Measurements from ENCODE around the gene MCTP1. TPM values are rescaled to one million over a fixed set of nuclear protein-coding genes. Genes with fewer than 3 reads are reported as not detected.

The MCTP1 gene
- total RNA-seq, 1 experiment from 2014 or later: 0.41 TPM

GRCh38 chr5:94993491-94993890 is 291.4 kb downstream of the MCTP1 start:
- no peak for DNase-seq
- H3K79me2 ChIP-seq (ENCODE audit: low read length): no peaks in the 10 kb centered on the region
- H3K4me2 ChIP-seq (ENCODE audit: low read depth, low read length, poor library complexity, severe bottlenecking): no peak overlapping the region
- no peaks in the 10 kb centered on the region for H3K9me2 ChIP-seq (replicated peaks; ENCODE audit: insufficient read depth, low read length)
- no peak overlapping the region for H2AFZ ChIP-seq (ENCODE audit: low read length)
- H3K36me3 ChIP-seq (ENCODE audit: insufficient read depth, low read length): no peaks in the 10 kb centered on the region
- H3K9ac ChIP-seq (ENCODE audit: low read length): no peak overlapping the region
- H3K27me3 ChIP-seq (ENCODE audit: low read length): no peaks in the 10 kb centered on the region
- no peak overlapping the region for H3K4me3 ChIP-seq (ENCODE audit: low read length)
- no peak overlapping the region for H3K27ac ChIP-seq (ENCODE audit: low read length)
- H3K4me1 ChIP-seq (ENCODE audit: low read length): no peaks in the 10 kb centered on the region
- H3K9me3 ChIP-seq (ENCODE audit: low read length): no peaks in the 10 kb centered on the region
- no peaks in the 10 kb centered on the region for H4K20me1 ChIP-seq (ENCODE audit: insufficient read depth, low read depth, low read length)

- Histone ChIP-seq H4K20me1 (ENCODE audit: insufficient read depth, low read depth, low read length) (no peaks in the 10 kb centered on the region), H3K9me3 (ENCODE audit: low read length) (no peaks in the 10 kb centered on the region), H3K27ac (ENCODE audit: low read length) (no peak overlapping the region)
Observed at GRCh38 chr5:94992325-94992724, 292.6 kb downstream of the MCTP1 start.

GRCh38 chr5:94983861-94984535 is 300.9 kb downstream of the MCTP1 start:
- Histone ChIP-seq H3K4me1 (ENCODE audit: low read length) (no peaks in the 10 kb centered on the region), H3K4me2 (ENCODE audit: low read depth, low read length, poor library complexity, severe bottlenecking) (no peak overlapping the region), H3K79me2 (ENCODE audit: low read length) (no peaks in the 10 kb centered on the region), H3K9ac (ENCODE audit: low read length) (no peak overlapping the region), H3K27ac (ENCODE audit: low read length) (no peak overlapping the region), H3K4me3 (ENCODE audit: low read length) (no peak overlapping the region), H3K36me3 (ENCODE audit: insufficient read depth, low read length) (no peaks in the 10 kb centered on the region), H3K27me3 (ENCODE audit: low read length) (no peaks in the 10 kb centered on the region), H4K20me1 (ENCODE audit: insufficient read depth, low read depth, low read length) (no peaks in the 10 kb centered on the region), H3K9me2 (replicated peaks; ENCODE audit: insufficient read depth, low read length) (no peaks in the 10 kb centered on the region), H3K9me3 (ENCODE audit: low read length) (no peaks in the 10 kb centered on the region), H2AFZ (ENCODE audit: low read length) (no peak overlapping the region)
- no peak for DNase-seq

More at GRCh38 chr5:94992325-94992724, 292.6 kb downstream of the MCTP1 start:
- Histone ChIP-seq H3K4me2 (ENCODE audit: low read depth, low read length, poor library complexity, severe bottlenecking) (no peak overlapping the region), H3K4me3 (ENCODE audit: low read length) (no peak overlapping the region), H2AFZ (ENCODE audit: low read length) (no peak overlapping the region), H3K36me3 (ENCODE audit: insufficient read depth, low read length) (no peaks in the 10 kb centered on the region), H3K9me2 (replicated peaks; ENCODE audit: insufficient read depth, low read length) (no peaks in the 10 kb centered on the region), H3K79me2 (ENCODE audit: low read length) (no peaks in the 10 kb centered on the region), H3K4me1 (ENCODE audit: low read length) (no peaks in the 10 kb centered on the region), H3K27me3 (ENCODE audit: low read length) (no peaks in the 10 kb centered on the region), H3K9ac (ENCODE audit: low read length) (no peak overlapping the region)
- no peak for DNase-seq

DNA sequence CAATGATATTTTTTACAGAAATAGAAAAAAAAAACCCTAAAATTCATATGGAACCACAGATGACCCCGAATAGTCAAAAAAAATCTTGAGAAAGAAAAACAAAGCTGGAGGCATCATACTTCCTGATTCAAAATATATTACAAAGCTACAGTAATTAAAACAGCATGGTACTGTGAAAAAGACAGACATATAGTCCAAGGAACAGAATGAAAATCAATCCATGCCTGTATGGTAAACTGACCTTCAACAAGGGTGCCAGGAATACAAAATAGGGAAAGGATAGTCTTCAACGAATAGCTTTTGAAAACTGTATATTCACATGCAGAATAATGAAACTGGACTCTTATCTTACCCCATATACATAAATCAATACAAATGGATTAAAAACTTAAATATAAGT is 307.5 kb downstream of the MCTP1 start:
- DNase-seq: no peak
- Histone ChIP-seq H3K4me2 (ENCODE audit: low read depth, low read length, poor library complexity, severe bottlenecking) (no peak overlapping the region), H3K9me2 (replicated peaks; ENCODE audit: insufficient read depth, low read length) (no peaks in the 10 kb centered on the region), H3K4me3 (ENCODE audit: low read length) (no peak overlapping the region), H3K4me1 (ENCODE audit: low read length) (no peaks in the 10 kb centered on the region), H3K9me3 (ENCODE audit: low read length) (no peaks in the 10 kb centered on the region), H4K20me1 (ENCODE audit: insufficient read depth, low read depth, low read length) (no peaks in the 10 kb centered on the region), H3K27ac (ENCODE audit: low read length) (no peak overlapping the region), H3K79me2 (ENCODE audit: low read length) (no peaks in the 10 kb centered on the region), H3K36me3 (ENCODE audit: insufficient read depth, low read length) (no peaks in the 10 kb centered on the region), H2AFZ (ENCODE audit: low read length) (no peak overlapping the region), H3K9ac (ENCODE audit: low read length) (no peak overlapping the region), H3K27me3 (ENCODE audit: low read length) (no peaks in the 10 kb centered on the region)

GRCh38 chr5:94976853-94977252 is 308.0 kb downstream of the MCTP1 start:
- Histone ChIP-seq H3K79me2 (ENCODE audit: low read length) (no peaks in the 10 kb centered on the region), H3K9me2 (replicated peaks; ENCODE audit: insufficient read depth, low read length) (no peaks in the 10 kb centered on the region), H3K27ac (ENCODE audit: low read length) (no peak overlapping the region), H3K9me3 (ENCODE audit: low read length) (no peaks in the 10 kb centered on the region), H2AFZ (ENCODE audit: low read length) (no peak overlapping the region), H3K4me2 (ENCODE audit: low read depth, low read length, poor library complexity, severe bottlenecking) (no peak overlapping the region), H3K27me3 (ENCODE audit: low read length) (no peaks in the 10 kb centered on the region), H3K4me3 (ENCODE audit: low read length) (no peak overlapping the region), H3K4me1 (ENCODE audit: low read length) (no peaks in the 10 kb centered on the region), H3K9ac (ENCODE audit: low read length) (no peak overlapping the region), H4K20me1 (ENCODE audit: insufficient read depth, low read depth, low read length) (no peaks in the 10 kb centered on the region), H3K36me3 (ENCODE audit: insufficient read depth, low read length) (no peaks in the 10 kb centered on the region)
- DNase-seq: no peak

- Histone ChIP-seq H3K9me3 (ENCODE audit: low read length) (no peaks in the 10 kb centered on the region), H3K4me2 (ENCODE audit: low read depth, low read length, poor library complexity, severe bottlenecking) (no peak overlapping the region), H4K20me1 (ENCODE audit: insufficient read depth, low read depth, low read length) (no peaks in the 10 kb centered on the region), H3K4me1 (ENCODE audit: low read length) (no peaks in the 10 kb centered on the region), H3K27me3 (ENCODE audit: low read length) (no peaks in the 10 kb centered on the region), H3K36me3 (ENCODE audit: insufficient read depth, low read length) (no peaks in the 10 kb centered on the region), H3K79me2 (ENCODE audit: low read length) (no peaks in the 10 kb centered on the region), H3K9ac (ENCODE audit: low read length) (no peak overlapping the region), H3K9me2 (replicated peaks; ENCODE audit: insufficient read depth, low read length) (no peaks in the 10 kb centered on the region), H3K4me3 (ENCODE audit: low read length) (no peak overlapping the region), H3K27ac (ENCODE audit: low read length) (no peak overlapping the region), H2AFZ (ENCODE audit: low read length) (no peak overlapping the region)
- DNase-seq: no peak
Observed at GRCh38 chr5:94972268-94972667, 312.6 kb downstream of the MCTP1 start.

DNA sequence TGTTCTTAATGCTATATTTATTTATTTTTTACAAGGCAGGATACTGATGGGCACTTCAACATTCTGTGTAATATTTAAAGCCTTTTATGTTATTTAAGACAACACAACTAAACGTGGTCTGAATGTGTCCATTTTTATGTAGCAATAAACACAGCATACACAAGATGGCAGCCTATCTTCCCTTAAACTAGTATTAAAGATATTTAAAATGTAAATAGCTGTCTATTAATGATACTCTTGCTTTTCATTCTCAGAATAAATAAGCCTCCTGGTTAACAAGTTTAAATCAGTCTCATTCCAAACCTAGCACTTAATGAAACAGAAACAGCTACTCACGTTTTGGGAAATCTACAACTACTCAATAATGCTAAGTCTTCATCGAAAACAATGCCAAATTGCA is 315.7 kb downstream of the MCTP1 start:
- H3K4me1 ChIP-seq (ENCODE audit: low read length): no peaks in the 10 kb centered on the region
- H3K27ac ChIP-seq (ENCODE audit: low read length): no peak overlapping the region
- no peak overlapping the region for H3K4me2 ChIP-seq (ENCODE audit: low read depth, low read length, poor library complexity, severe bottlenecking)
- no peak overlapping the region for H3K9ac ChIP-seq (ENCODE audit: low read length)
- no peaks in the 10 kb centered on the region for H4K20me1 ChIP-seq (ENCODE audit: insufficient read depth, low read depth, low read length)
- no peaks in the 10 kb centered on the region for H3K36me3 ChIP-seq (ENCODE audit: insufficient read depth, low read length)
- no peak overlapping the region for H3K4me3 ChIP-seq (ENCODE audit: low read length)
- no peak overlapping the region for H2AFZ ChIP-seq (ENCODE audit: low read length)
- DNase-seq: peak; percentile 52
- no peaks in the 10 kb centered on the region for H3K27me3 ChIP-seq (ENCODE audit: low read length)
- no peaks in the 10 kb centered on the region for H3K9me2 ChIP-seq (replicated peaks; ENCODE audit: insufficient read depth, low read length)
- no peaks in the 10 kb centered on the region for H3K79me2 ChIP-seq (ENCODE audit: low read length)
- no peaks in the 10 kb centered on the region for H3K9me3 ChIP-seq (ENCODE audit: low read length)

- no peak overlapping the region for H3K4me3 ChIP-seq (ENCODE audit: low read length)
- H3K4me1 ChIP-seq (ENCODE audit: low read length): no peaks in the 10 kb centered on the region
- no peak overlapping the region for H3K4me2 ChIP-seq (ENCODE audit: low read depth, low read length, poor library complexity, severe bottlenecking)
- H3K9me2 ChIP-seq (replicated peaks; ENCODE audit: insufficient read depth, low read length): no peaks in the 10 kb centered on the region
- peak; percentile 91 for DNase-seq
- H4K20me1 ChIP-seq (ENCODE audit: insufficient read depth, low read depth, low read length): no peaks in the 10 kb centered on the region
- no peak overlapping the region for H3K27ac ChIP-seq (ENCODE audit: low read length)
- no peaks in the 10 kb centered on the region for H3K27me3 ChIP-seq (ENCODE audit: low read length)
- no peak overlapping the region for H3K9ac ChIP-seq (ENCODE audit: low read length)
- no peak overlapping the region for H2AFZ ChIP-seq (ENCODE audit: low read length)
- no peaks in the 10 kb centered on the region for H3K9me3 ChIP-seq (ENCODE audit: low read length)
- H3K79me2 ChIP-seq (ENCODE audit: low read length): no peaks in the 10 kb centered on the region
- H3K36me3 ChIP-seq (ENCODE audit: insufficient read depth, low read length): no peaks in the 10 kb centered on the region
Observed at GRCh38 chr5:94968507-94969095, 316.3 kb downstream of the MCTP1 start.

All from Karpas-422 (cell line).